Lung (tissue), 12 donors: ENCODE data around the gene CREB5. TPM values are rescaled to one million over a fixed set of nuclear protein-coding genes. Genes with fewer than 3 reads are reported as not detected.

ENCODE experiments used
- ATAC-seq: fragments of 200-7000 bp; cut with Tn5 transposase; one replicate; pipeline ENCODE4 v1.9.1; 2020; ENCODE audit warnings: moderate number of reproducible peaks; ENCODE audit not compliant: insufficient read depth, low FRiP score
- DNase-seq, 3 donors: peaks; one replicate each; pipeline ENCODE4 v3.0.0-alpha.2; 2013 to 2017
- H3K27ac ChIP-seq, 2 donors: one replicate each; pipeline ENCODE4 v1.5.1; 2013; ENCODE audit warnings: mild to moderate bottlenecking in 2 of 2, moderate library complexity in 2 of 2, control low read depth in 1 of 2, inconsistent platforms in 1 of 2, low read depth in 1 of 2, low read length in 1 of 2
- H3K27me3 ChIP-seq, 3 donors: one replicate each; pipeline ENCODE4 v1.5.1; 2013; ENCODE audit warnings: low read length in 2 of 3; ENCODE audit not compliant: control insufficient read depth in 3 of 3, insufficient read depth in 3 of 3
- H3K36me3 ChIP-seq, 4 donors: one replicate each; pipeline ENCODE4 v1.5.1; 2013; ENCODE audit warnings: low read length in 4 of 4, mild to moderate bottlenecking in 1 of 4, moderate library complexity in 1 of 4; ENCODE audit not compliant: control insufficient read depth in 4 of 4, insufficient read depth in 4 of 4
- H3K4me1 ChIP-seq, 5 donors: one replicate each; pipeline ENCODE4 v1.5.1; 2013; ENCODE audit warnings: low read length in 5 of 5, mild to moderate bottlenecking in 2 of 5, moderate library complexity in 1 of 5; ENCODE audit not compliant: control insufficient read depth in 5 of 5, insufficient read depth in 5 of 5
- H3K4me3 ChIP-seq: one replicate; pipeline ENCODE4 v1.5.1; 2013; ENCODE audit warnings: mild to moderate bottlenecking, control low read depth, moderate library complexity
- H3K9ac ChIP-seq, 2 donors: one replicate each; pipeline ENCODE4 v1.5.1; 2013; ENCODE audit warnings: low read length in 2 of 2, control low read depth in 1 of 2; ENCODE audit not compliant: insufficient read depth in 1 of 2
- H3K9me3 ChIP-seq, 4 donors: one replicate each; pipeline ENCODE4 v1.5.1; 2013; ENCODE audit warnings: low read length in 3 of 4, mild to moderate bottlenecking in 1 of 4, moderate library complexity in 1 of 4; ENCODE audit not compliant: control insufficient read depth in 4 of 4, insufficient read depth in 3 of 4
- WGBS, 2 donors: extraction: QIAGEN DNeasy Blood & Tissue Kit; methylation state at CpG; one replicate each; pipeline ENCODE4 v1.1.7; 2013; 5-methylcytosine and 5-hydroxymethylcytosine counted together
- polyA plus RNA-seq, 2 donors: library from polyadenylated mRNA; stranded (reverse); fragments of 200-250 nt; gene quantifications; one replicate each; pipeline ENCODE4 v1.2.1, GENCODE V29; 2013
- total RNA-seq, 2 donors: library from RNA; depleted of rRNA in 1 of 2; stranded (reverse); fragments of >200 nt in 1 of 2; gene quantifications; one replicate each; pipeline ENCODE4 v1.2.1, GENCODE V29; 2014 to 2021
- TF ChIP-seq, protein P1 (sequence below): IDR thresholded peaks from 2 replicates; pipeline ENCODE4 v1.5.1; 2012; ENCODE audit warnings: mild to moderate bottlenecking; ENCODE audit errors: control extremely low read depth, extremely low read depth
- donor health status: control.
- donor health status: control.
- donor health status: Bipolar disorder and iron deficiency.
- donor health status: healthy.
- donor health status: DM: yes; HTN: yes; CAD: no.

Gene CREB5
- total and polyA plus RNA-seq, 4 donors, result 2.7 to 23.1 (median 9.6) TPM

DNA sequence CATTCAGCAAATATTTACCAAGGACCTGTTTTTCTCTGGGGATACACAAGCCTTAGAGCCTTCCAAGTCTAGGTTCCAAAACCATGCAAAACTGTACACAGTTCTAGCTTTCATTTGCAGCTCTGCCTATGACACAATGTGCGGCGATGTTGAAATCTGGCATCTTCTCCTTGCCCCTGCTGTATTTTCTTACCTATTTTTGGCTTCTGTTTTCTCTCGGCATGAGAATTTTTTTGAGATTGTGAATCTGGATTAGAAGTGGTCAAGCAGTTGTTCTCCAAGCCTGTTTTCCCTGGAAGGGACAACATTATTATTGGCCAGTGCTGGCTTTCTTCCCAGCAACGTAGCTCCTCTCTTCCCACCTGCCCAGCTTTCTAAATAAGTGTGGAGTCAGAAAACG lies 176.3 kb downstream of the CREB5 start:
- WGBS, 2 donors, result 77 to 86% methylated on average over 5 of the region's 5 CpGs
- no peak for ATAC-seq
- TF ChIP-seq, protein P1, sequence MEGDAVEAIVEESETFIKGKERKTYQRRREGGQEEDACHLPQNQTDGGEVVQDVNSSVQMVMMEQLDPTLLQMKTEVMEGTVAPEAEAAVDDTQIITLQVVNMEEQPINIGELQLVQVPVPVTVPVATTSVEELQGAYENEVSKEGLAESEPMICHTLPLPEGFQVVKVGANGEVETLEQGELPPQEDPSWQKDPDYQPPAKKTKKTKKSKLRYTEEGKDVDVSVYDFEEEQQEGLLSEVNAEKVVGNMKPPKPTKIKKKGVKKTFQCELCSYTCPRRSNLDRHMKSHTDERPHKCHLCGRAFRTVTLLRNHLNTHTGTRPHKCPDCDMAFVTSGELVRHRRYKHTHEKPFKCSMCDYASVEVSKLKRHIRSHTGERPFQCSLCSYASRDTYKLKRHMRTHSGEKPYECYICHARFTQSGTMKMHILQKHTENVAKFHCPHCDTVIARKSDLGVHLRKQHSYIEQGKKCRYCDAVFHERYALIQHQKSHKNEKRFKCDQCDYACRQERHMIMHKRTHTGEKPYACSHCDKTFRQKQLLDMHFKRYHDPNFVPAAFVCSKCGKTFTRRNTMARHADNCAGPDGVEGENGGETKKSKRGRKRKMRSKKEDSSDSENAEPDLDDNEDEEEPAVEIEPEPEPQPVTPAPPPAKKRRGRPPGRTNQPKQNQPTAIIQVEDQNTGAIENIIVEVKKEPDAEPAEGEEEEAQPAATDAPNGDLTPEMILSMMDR, result no peak

DNA sequence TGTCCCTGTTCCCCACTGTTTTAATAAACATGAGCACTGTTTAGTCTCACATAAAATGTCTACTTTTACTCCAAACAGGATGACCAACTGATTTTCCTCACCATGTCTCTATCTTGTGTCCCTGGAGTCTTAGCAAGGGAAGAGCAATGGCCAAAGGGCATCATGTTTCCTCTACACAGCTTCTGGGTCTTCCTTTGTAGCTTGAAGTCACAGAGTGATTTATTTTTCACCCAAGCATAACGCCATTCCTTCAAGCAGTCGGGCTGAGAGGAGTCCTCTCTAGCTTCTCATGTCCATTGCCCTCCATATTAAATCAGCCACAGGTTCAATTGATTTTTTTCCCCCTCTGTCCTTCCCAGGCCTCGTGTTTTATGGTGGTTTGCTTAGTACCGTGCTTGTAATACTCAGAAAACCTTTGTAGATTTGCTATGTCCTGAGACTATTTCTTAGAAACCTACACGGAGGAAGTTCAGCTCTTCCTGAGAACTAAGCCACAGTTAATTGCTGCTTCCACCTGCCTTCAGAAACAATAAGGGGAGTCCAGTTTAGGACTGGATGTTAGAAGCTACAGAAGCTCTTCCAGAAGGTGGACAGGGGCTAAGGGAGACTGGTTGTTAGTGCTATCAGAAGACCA lies 178.8 kb downstream of the CREB5 start:
- ATAC-seq (no peak), DNase-seq (no peak)
- no peaks in the 10 kb centered on the region for H3K27me3 ChIP-seq
- no peak overlapping the region for H3K4me3 ChIP-seq
- WGBS, 2 donors, result 33 to 64% methylated on average over 5 of the region's 5 CpGs
- TF ChIP-seq, protein P1, result no peak
- peaks cover 0 to 3% (median 0%) of the 10 kb centered on the region in 5 donors for H3K4me1 ChIP-seq
- H3K27ac ChIP-seq, result no peak overlapping the region
- H3K36me3 ChIP-seq, result no peaks in the 10 kb centered on the region
- no peak overlapping the region for H3K9ac ChIP-seq
- H3K9me3 ChIP-seq, result no peaks in the 10 kb centered on the region

More for the DNA sequence above, 176.3 kb downstream of the CREB5 start:
- Histone ChIP-seq H3K27ac (no peak overlapping the region), H3K4me3 (no peak overlapping the region), H3K27me3 (no peaks in the 10 kb centered on the region), H3K9ac (no peak overlapping the region), H3K36me3 (no peaks in the 10 kb centered on the region), H3K4me1 (peaks cover 0 to 3% (median 0%) of the 10 kb centered on the region in 5 donors), H3K9me3 (no peaks in the 10 kb centered on the region)
- DNase-seq, result no peak

DNA sequence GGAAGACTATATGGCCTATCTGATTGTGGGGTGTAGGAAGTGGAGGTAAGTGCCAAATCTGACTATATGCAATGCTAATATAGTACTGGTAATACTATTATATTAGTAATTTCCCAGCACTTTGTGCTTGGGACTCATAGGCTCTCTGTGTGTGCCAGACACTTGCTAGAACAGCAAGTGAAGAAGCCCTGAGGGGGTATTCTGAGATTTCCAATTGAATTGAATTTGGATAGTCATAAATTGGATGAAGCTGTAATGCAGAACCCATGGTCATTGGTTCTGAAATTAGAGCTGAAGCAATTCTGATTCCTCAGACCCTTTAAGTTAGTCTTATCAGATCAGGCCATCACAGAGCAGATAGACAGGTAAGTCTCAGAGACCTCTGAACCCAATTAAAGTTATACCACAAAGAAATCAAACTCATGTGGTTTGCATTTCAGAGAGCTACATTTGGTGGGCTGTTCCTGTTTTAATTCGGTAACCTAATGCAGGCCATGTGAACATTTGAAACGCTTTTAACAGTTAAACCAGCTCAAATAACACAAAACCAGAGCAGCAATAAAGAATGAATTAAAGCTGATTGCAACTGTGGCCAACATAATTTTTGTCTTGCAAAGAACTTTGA lies 179.5 kb downstream of the CREB5 start:
- WGBS, 2 donors, result 42 to 71% methylated on average over 2 of the region's 2 CpGs
- Histone ChIP-seq H3K9ac (no peak overlapping the region), H3K4me1 (peaks cover 0 to 3% (median 0%) of the 10 kb centered on the region in 5 donors), H3K4me3 (no peak overlapping the region), H3K36me3 (no peaks in the 10 kb centered on the region), H3K27me3 (no peaks in the 10 kb centered on the region), H3K27ac (no peak overlapping the region), H3K9me3 (no peaks in the 10 kb centered on the region)
- ATAC-seq, result no peak
- TF ChIP-seq, protein P1, result no peak
- no peak for DNase-seq
